Measurements from ENCODE around the gene ANKUB1. TPM values are rescaled to one million over a fixed set of nuclear protein-coding genes. Genes with fewer than 3 reads are reported as not detected.

Gene ANKUB1
- total RNA-seq, 1 experiment from 2014 or later = not detected

- Mint-ChIP-seq H3K4me1 (ENCODE audit: low read depth, unreplicated experiment) (no peaks in the 10 kb centered on the region), H3K36me3 (ENCODE audit: insufficient read depth, unreplicated experiment) (no peaks in the 10 kb centered on the region), H3K27me3 (ENCODE audit: insufficient read depth, unreplicated experiment) (no peaks in the 10 kb centered on the region), H3K27ac (ENCODE audit: unreplicated experiment) (no peak overlapping the region), H3K9me3 (ENCODE audit: unreplicated experiment) (peaks cover 9% of the 10 kb centered on the region), H3K4me3 (ENCODE audit: unreplicated experiment) (no peak overlapping the region)
- Histone ChIP-seq H3K27me3 (replicated peaks; ENCODE audit: control insufficient read depth, insufficient read depth, low read length) (no peaks in the 10 kb centered on the region), H3K4me1 (no peaks in the 10 kb centered on the region), H3K4me3 (ENCODE audit: low read depth, low read length) (no peak overlapping the region), H3K9me3 (peaks cover 20% of the 10 kb centered on the region; the same call in 1 of the 2 replicates), H3K36me3 (ENCODE audit: control insufficient read depth, insufficient read depth, low read length) (no peaks in the 10 kb centered on the region)
- no TSS peak for BruUV-seq (replicated peaks)
- intact Hi-C loops (cut with micrococcal nuclease; ENCODE audit: unreplicated experiment) = loop anchor here (1.0 to 2.0 kb wide), 5 partner anchors 55 to 223 kb away; no protein-coding TSS in a partner anchor
- peak; percentile 55 to 69 for TF ChIP-seq CTCF (IDR thresholded peaks at IDR 0.05; ENCODE audit: insufficient read depth in 1 of 2, low read depth in 1 of 2, low read length in 1 of 2, severe bottlenecking in 1 of 2, unreplicated experiment in 1 of 2)
- DNase-seq = peak; percentile 61 to 64
- ChIA-PET POLR2A (no interaction called here), CTCF (interaction anchor here (0.6 to 1.3 kb wide), 4 partner anchors 108 to 203 kb away, joined by 3 to 5 read pairs (median 4); no protein-coding TSS in a partner anchor)
Observed at GRCh38 chr3:149717391-149718056, 74.8 kb downstream of the ANKUB1 start.

- Mint-ChIP-seq H3K27me3 (ENCODE audit: insufficient read depth, unreplicated experiment) (no peaks in the 10 kb centered on the region), H3K4me3 (ENCODE audit: unreplicated experiment) (no peak overlapping the region), H3K27ac (ENCODE audit: unreplicated experiment) (no peak overlapping the region), H3K4me1 (ENCODE audit: low read depth, unreplicated experiment) (no peaks in the 10 kb centered on the region), H3K36me3 (ENCODE audit: insufficient read depth, unreplicated experiment) (no peaks in the 10 kb centered on the region), H3K9me3 (ENCODE audit: unreplicated experiment) (peaks cover 3% of the 10 kb centered on the region)
- no TSS peak for BruUV-seq (replicated peaks)
- Histone ChIP-seq H3K9me3 (peaks cover 19% of the 10 kb centered on the region; the same call in 1 of the 2 replicates), H3K4me3 (ENCODE audit: low read depth, low read length) (no peak overlapping the region), H3K27me3 (replicated peaks; ENCODE audit: control insufficient read depth, insufficient read depth, low read length) (no peaks in the 10 kb centered on the region), H3K4me1 (no peaks in the 10 kb centered on the region), H3K36me3 (ENCODE audit: control insufficient read depth, insufficient read depth, low read length) (no peaks in the 10 kb centered on the region)
- DNase-seq = no peak
- ChIA-PET CTCF (interaction anchor here (0.6 to 1.3 kb wide), 4 partner anchors 108 to 203 kb away, joined by 3 to 5 read pairs (median 4); no protein-coding TSS in a partner anchor), POLR2A (no interaction called here)
- intact Hi-C loops (cut with micrococcal nuclease; ENCODE audit: unreplicated experiment) = loop anchor here (1.0 to 2.0 kb wide), 5 partner anchors 54 to 223 kb away; no protein-coding TSS in a partner anchor
- no peak for TF ChIP-seq CTCF (IDR thresholded peaks at IDR 0.05; ENCODE audit: insufficient read depth in 1 of 2, low read depth in 1 of 2, low read length in 1 of 2, severe bottlenecking in 1 of 2, unreplicated experiment in 1 of 2)
Observed at GRCh38 chr3:149716984-149717383, 75.4 kb downstream of the ANKUB1 start.

- ChIA-PET CTCF (interaction anchor here (1.2 kb wide), 1 partner anchor 51 kb away, joined by 4 read pairs; no protein-coding TSS in a partner anchor), POLR2A (no interaction called here)
- no TSS peak for BruUV-seq (replicated peaks)
- H3K4me3 Mint-ChIP-seq (ENCODE audit: unreplicated experiment) = no peak overlapping the region
- H3K27me3 Mint-ChIP-seq (ENCODE audit: insufficient read depth, unreplicated experiment) = no peaks in the 10 kb centered on the region
- no peak for TF ChIP-seq CTCF (IDR thresholded peaks at IDR 0.05; ENCODE audit: insufficient read depth in 1 of 2, low read depth in 1 of 2, low read length in 1 of 2, severe bottlenecking in 1 of 2, unreplicated experiment in 1 of 2)
- Histone ChIP-seq H3K4me1 (no peaks in the 10 kb centered on the region), H3K27me3 (replicated peaks; ENCODE audit: control insufficient read depth, insufficient read depth, low read length) (no peaks in the 10 kb centered on the region), H3K36me3 (ENCODE audit: control insufficient read depth, insufficient read depth, low read length) (no peaks in the 10 kb centered on the region), H3K9me3 (peaks cover 3% of the 10 kb centered on the region; the same call in 1 of the 2 replicates), H3K4me3 (ENCODE audit: low read depth, low read length) (no peak overlapping the region)
- intact Hi-C loops (cut with micrococcal nuclease; ENCODE audit: unreplicated experiment) = no loop called here
- H3K9me3 Mint-ChIP-seq (ENCODE audit: unreplicated experiment) = no peaks in the 10 kb centered on the region
- H3K27ac Mint-ChIP-seq (ENCODE audit: unreplicated experiment) = no peak overlapping the region
- H3K36me3 Mint-ChIP-seq (ENCODE audit: insufficient read depth, unreplicated experiment) = no peaks in the 10 kb centered on the region
- no peaks in the 10 kb centered on the region for H3K4me1 Mint-ChIP-seq (ENCODE audit: low read depth, unreplicated experiment)
- no peak for DNase-seq
Observed at GRCh38 chr3:149715247-149715646, 77.1 kb downstream of the ANKUB1 start.

Measured in Caco-2 (cell line).